HEK293 (cell line): ENCODE results near the gene TFB2M.

Source experiments
- KLF16 ChIP-seq: fragments of 450-650 bp; formaldehyde crosslinking; IDR thresholded peaks from 2 replicates; pipeline ENCODE4 v1.5.1; 2017; ENCODE audit warnings: missing biosample characterization, missing genetic modification characterization
- ZNF138 ChIP-seq: fragments of 450-650 bp; formaldehyde crosslinking; IDR thresholded peaks from 2 replicates; pipeline ENCODE4 v1.5.1; 2016; ENCODE audit warnings: missing biosample characterization, missing genetic modification characterization, borderline replicate concordance
- ZNF239 ChIP-seq: fragments of 450-650 bp; formaldehyde crosslinking; IDR thresholded peaks from 2 replicates; pipeline ENCODE4 v1.5.1; 2016; ENCODE audit warnings: missing biosample characterization, missing genetic modification characterization

GRCh38 chr1:246513619-246514343, 52.3 kb downstream of the TFB2M start:
- no peak for TF ChIP-seq ZNF138 (tag by site-specific recombination)
- no peak for TF ChIP-seq ZNF239
- TF ChIP-seq KLF16 (tag by site-specific recombination), result no peak
